Naive thymus-derived CD4-positive, alpha-beta T cell (primary cell): Measurements from ENCODE around the gene PCDHGA5. TPM values are rescaled to one million over a fixed set of nuclear protein-coding genes. Genes with fewer than 3 reads are reported as not detected.
"Not testable (repeated sequence)": the region's sequence is repeated elsewhere in the genome, so short reads cannot be mapped to it uniquely, and the experiment has no call there.

Source experiments
- ATAC-seq: fragments of 150-1000 bp; cut with Tn5 transposase; 2 replicates; pipeline ENCODE4 v1.10.0; 2021; ENCODE audit warnings: mild to moderate bottlenecking, moderate library complexity
- CTCF ChIA-PET: fragments of 350-600 bp; sonication (Branson Sonifier 250); formaldehyde crosslinking; loops from one replicate; lab custom pipeline; 2021; ENCODE audit warnings: antibody characterized with exemption; lab: Charles Lee
- POLR2A ChIA-PET: fragments of 350-600 bp; sonication (Branson Sonifier 250); formaldehyde crosslinking; loops from one replicate; lab custom pipeline; 2021; ENCODE audit warnings: antibody characterized with exemption, inconsistent platforms; lab: Charles Lee
- DNase-seq, 9 donors: peaks; one replicate each; pipeline versions ENCODE4 v3.0.0 to v3.0.0-alpha.2; 2020 to 2022; ENCODE audit warnings: mixed read lengths in 1 of 9
- H3K27ac ChIP-seq: one replicate; pipeline ENCODE4 v1.7.0; 2013; ENCODE audit warnings: mild to moderate bottlenecking, low read depth, low read length, moderate library complexity
- H3K27me3 ChIP-seq, 2 donors: one replicate each; pipeline ENCODE4 v1.7.0; 2013; ENCODE audit warnings: low read length in 2 of 2, mild to moderate bottlenecking in 2 of 2, moderate library complexity in 2 of 2; ENCODE audit not compliant: control insufficient read depth in 2 of 2, insufficient read depth in 2 of 2
- H3K36me3 ChIP-seq, 3 experiments: 1 replicate in 2 of 3; 2 replicates in 1 of 3; pipeline ENCODE4 v1.7.0; 2013; ENCODE audit warnings: low read length in 3 of 3, mild to moderate bottlenecking in 3 of 3, moderate library complexity in 1 of 3; ENCODE audit not compliant: insufficient read depth in 3 of 3, control insufficient read depth in 2 of 3
- H3K4me1 ChIP-seq, 2 donors: one replicate each; pipeline ENCODE4 v1.7.0; 2013; ENCODE audit warnings: low read length in 2 of 2, mild to moderate bottlenecking in 2 of 2, moderate library complexity in 1 of 2; ENCODE audit not compliant: control insufficient read depth in 2 of 2, insufficient read depth in 2 of 2
- H3K4me3 ChIP-seq: 2 replicates; pipeline ENCODE4 v1.7.0; 2013; ENCODE audit warnings: mild to moderate bottlenecking, low read length
- H3K9me3 ChIP-seq, 3 experiments: 1 replicate in 2 of 3; 2 replicates in 1 of 3; pipeline ENCODE4 v1.7.0; 2013; ENCODE audit warnings: low read length in 3 of 3; ENCODE audit not compliant: control insufficient read depth in 2 of 3
- H3K27ac Mint-ChIP-seq, 9 donors: one replicate each; pipeline ENCODE4 v1.8.0; 2020 to 2022; ENCODE audit warnings: mixed read lengths in 9 of 9, mild to moderate bottlenecking in 8 of 9, moderate library complexity in 5 of 9, inconsistent platforms in 2 of 9
- H3K27me3 Mint-ChIP-seq, 5 donors: one replicate each; pipeline ENCODE4 v1.8.0; 2021 to 2022; ENCODE audit warnings: mixed read lengths in 5 of 5, mild to moderate bottlenecking in 1 of 5
- H3K36me3 Mint-ChIP-seq, 5 donors: one replicate each; pipeline ENCODE4 v1.8.0; 2020 to 2022; ENCODE audit warnings: mixed read lengths in 5 of 5, mild to moderate bottlenecking in 3 of 5, inconsistent platforms in 1 of 5
- H3K4me1 Mint-ChIP-seq, 7 donors: one replicate each; pipeline ENCODE4 v1.8.0; 2020 to 2022; ENCODE audit warnings: mixed read lengths in 7 of 7, mild to moderate bottlenecking in 3 of 7, inconsistent platforms in 1 of 7
- H3K4me3 Mint-ChIP-seq, 10 donors: one replicate each; pipeline ENCODE4 v1.8.0; 2020 to 2022; ENCODE audit warnings: mild to moderate bottlenecking in 10 of 10, mixed read lengths in 10 of 10, moderate library complexity in 6 of 10, inconsistent platforms in 2 of 10
- H3K9me3 Mint-ChIP-seq, 11 donors: one replicate each; pipeline ENCODE4 v1.8.0; 2020 to 2022; ENCODE audit warnings: mixed read lengths in 11 of 11, mild to moderate bottlenecking in 4 of 11, inconsistent platforms in 1 of 11, moderate library complexity in 1 of 11
- intact Hi-C, 2 donors: fragments of 100-400 bp; cut with micrococcal nuclease; formaldehyde crosslinking; loops; one replicate each; pipeline ENCODE4 v1.15.1; 2023
- polyA plus RNA-seq, 2 donors: library from polyadenylated mRNA; unstranded; fragments of 300-500 nt; fragmentation: Illumina TruSeq; gene quantifications; one replicate each; pipeline ENCODE4 v1.2.3, GENCODE V29; 2021
- total RNA-seq, 6 experiments: library from RNA in 5 of 6; stranded (reverse) in 5 of 6; gene quantifications; 1 replicate in 5 of 6; 2 replicates in 1 of 6; pipeline ENCODE4 v1.2.3 and lab custom pipeline; 2021 to 2026

Gene PCDHGA5
- under 1 TPM; 0.11 to 0.34 (median 0.24) TPM for total RNA-seq
- not detected for polyA plus RNA-seq
- total RNA-seq (lab: John Stamatoyannopoulos, UW), result 0.40 reads per million

- H3K4me1 Mint-ChIP-seq, result peaks cover 0 to 6% (median 3%) of the 10 kb centered on the region in 7 donors
- Histone ChIP-seq H3K9me3 (peaks cover 0 to 54% (median 0%) of the 10 kb centered on the region in 3 experiments), H3K4me3 (no peak within 1 kb of the TSS), H3K27me3 (peaks cover 5 to 32% of the 10 kb centered on the region in 2 donors), H3K36me3 (no peaks in the 10 kb centered on the region), H3K27ac (no peak within 1 kb of the TSS), H3K4me1 (no peaks in the 10 kb centered on the region)
- no peak for DNase-seq
- POLR2A ChIA-PET, result no interaction called here
- no peak for ATAC-seq
- peaks cover 12 to 93% (median 64%) of the 10 kb centered on the region in 11 donors for H3K9me3 Mint-ChIP-seq
- H3K27ac Mint-ChIP-seq, result peak within 1 kb of the TSS in 2 of 9 donors; percentile 23 to 74
- intact Hi-C loops, result loop anchor here in 1 of 2 donors (5.0 to 10.0 kb wide), 2 partner anchors 53 to 129 kb away; partner anchors contain the start of gene PCDHGB7
- H3K4me3 Mint-ChIP-seq, result peak within 1 kb of the TSS in 2 of 10 donors; percentile 9 to 21
- H3K27me3 Mint-ChIP-seq, result peaks cover 52 to 91% (median 84%) of the 10 kb centered on the region in 5 donors
- CTCF ChIA-PET, result no interaction called here
- peaks cover 8 to 37% (median 19%) of the 10 kb centered on the region in 5 donors for H3K36me3 Mint-ChIP-seq
Observed at GRCh38 chr5:141363952-141364660, at the start of gene PCDHGA5. PCDHGA5 (plus strand) TSS chr5:141364162; CDS start chr5:141364331, 169 bp downstream.

DNA sequence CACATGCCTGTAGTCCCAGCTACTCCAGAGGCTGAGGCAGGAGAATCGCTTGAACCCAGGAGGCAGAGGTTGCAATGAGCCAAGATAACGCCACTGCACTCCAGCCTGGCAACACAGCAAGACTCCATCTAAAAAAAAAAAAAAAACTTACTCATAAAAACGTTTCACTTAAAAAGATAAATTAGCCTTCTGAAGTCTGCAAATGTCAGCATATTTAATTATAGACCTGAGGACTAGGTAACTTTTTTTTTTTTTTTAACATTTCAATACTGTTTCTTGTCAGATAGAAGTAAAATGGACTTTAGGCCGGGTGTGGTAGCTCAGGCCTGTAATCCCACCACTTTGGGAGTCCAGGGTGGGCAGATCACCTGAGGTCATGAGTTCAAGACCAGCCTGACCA, 47.0 kb upstream of the PCDHGA5 start:
- CTCF ChIA-PET, DNase-seq, ATAC-seq, intact Hi-C loops, H3K4me1 ChIP-seq, H3K4me3 ChIP-seq, H3K27ac ChIP-seq, H3K27me3 Mint-ChIP-seq, H3K27me3 ChIP-seq: not testable (repeated sequence)
- H3K4me3 Mint-ChIP-seq, result peak overlapping the region in 1 of 10 donors; percentile 12
- H3K9me3 Mint-ChIP-seq, result peaks cover 24 to 98% (median 83%) of the 10 kb centered on the region in 11 donors
- peak overlapping the region in 1 of 9 donors; percentile 31 for H3K27ac Mint-ChIP-seq
- H3K36me3 Mint-ChIP-seq, result peaks cover 49 to 78% (median 70%) of the 10 kb centered on the region in 5 donors
- Histone ChIP-seq H3K36me3 (peaks cover 0 to 21% (median 10%) of the 10 kb centered on the region in 3 experiments), H3K9me3 (peaks cover 26 to 84% (median 32%) of the 10 kb centered on the region in 3 experiments)
- H3K4me1 Mint-ChIP-seq, result peaks cover 18 to 47% (median 29%) of the 10 kb centered on the region in 7 donors
- POLR2A ChIA-PET, result interaction anchor here (0.7 to 0.8 kb wide), 2 partner anchors 18 to 161 kb away, joined by 3 to 7 read pairs; no protein-coding TSS in a partner anchor

DNA sequence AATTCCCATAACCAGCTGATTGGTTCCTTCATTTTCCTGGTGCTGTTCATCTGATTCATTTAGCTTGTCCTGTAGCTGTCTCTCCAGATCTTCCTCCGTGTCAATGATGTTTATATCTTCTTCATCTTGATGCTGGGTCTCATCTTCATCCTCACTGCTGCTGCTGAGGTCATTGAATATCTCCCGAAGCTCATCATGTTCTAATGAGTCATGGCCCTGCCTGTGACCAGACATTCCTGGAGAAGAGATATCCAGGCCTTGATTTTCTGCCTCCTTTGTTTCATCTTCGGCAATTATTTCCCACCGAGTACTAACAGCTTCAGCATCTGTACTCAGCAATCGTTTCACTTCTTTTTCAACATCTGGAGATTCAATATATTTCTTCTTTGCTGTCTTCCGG, 44.8 kb upstream of the PCDHGA5 start:
- intact Hi-C loops, result no loop called here
- Histone ChIP-seq H3K27me3 (no peaks in the 10 kb centered on the region), H3K4me3 (peak overlapping the region; percentile 95), H3K4me1 (peaks cover 7% of the 10 kb centered on the region in 2 donors), H3K9me3 (peaks cover 26 to 62% (median 28%) of the 10 kb centered on the region in 3 experiments), H3K36me3 (peaks cover 0 to 21% (median 10%) of the 10 kb centered on the region in 3 experiments), H3K27ac (no peak overlapping the region)
- H3K4me3 Mint-ChIP-seq, result peak overlapping the region; percentile 12 to 100 (median 96)
- H3K4me1 Mint-ChIP-seq, result peaks cover 18 to 47% (median 29%) of the 10 kb centered on the region in 7 donors
- H3K27ac Mint-ChIP-seq, result peak overlapping the region in 3 of 9 donors; percentile 53 to 100 (median 97)
- no peak for ATAC-seq
- DNase-seq, result no peak
- CTCF ChIA-PET, result interaction anchor here (0.5 to 2.4 kb wide), 3 partner anchors 194 to 1733 kb away, joined by 4 to 15 read pairs (median 5); no protein-coding TSS in a partner anchor
- peaks cover 43 to 64% (median 55%) of the 10 kb centered on the region in 5 donors for H3K36me3 Mint-ChIP-seq
- peaks cover 0 to 3% (median 0%) of the 10 kb centered on the region in 5 donors for H3K27me3 Mint-ChIP-seq
- POLR2A ChIA-PET, result interaction anchor here (1.0 to 2.6 kb wide), 5 partner anchors 11 to 917 kb away, joined by 3 to 26 read pairs (median 4); partner anchors contain the start of genes ANKHD1 and PCDHGA1
- H3K9me3 Mint-ChIP-seq, result peaks cover 20 to 90% (median 66%) of the 10 kb centered on the region in 11 donors

DNA sequence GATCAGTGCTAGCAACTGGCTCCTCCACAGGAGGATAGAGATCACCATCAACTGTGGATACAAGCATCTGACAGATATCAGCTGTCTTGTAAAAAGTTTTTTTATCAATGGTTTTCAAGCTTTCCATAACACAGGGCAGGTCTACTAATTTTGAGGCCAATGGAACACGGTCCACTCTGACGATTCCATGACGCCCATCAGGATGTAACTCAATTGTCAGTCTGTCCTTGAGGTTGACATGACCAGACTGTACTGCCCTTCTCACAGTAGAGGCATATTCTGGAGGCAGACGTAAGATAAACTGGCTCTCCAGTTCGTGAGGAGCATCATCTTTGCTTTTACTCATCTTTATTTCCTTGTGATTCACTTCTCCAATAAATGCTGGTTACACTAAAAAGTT, 44.3 kb upstream of the PCDHGA5 start:
- Mint-ChIP-seq H3K4me3 (peak overlapping the region; percentile 90 to 100 (median 98)), H3K36me3 (peaks cover 41 to 62% (median 50%) of the 10 kb centered on the region in 5 donors)

DNA sequence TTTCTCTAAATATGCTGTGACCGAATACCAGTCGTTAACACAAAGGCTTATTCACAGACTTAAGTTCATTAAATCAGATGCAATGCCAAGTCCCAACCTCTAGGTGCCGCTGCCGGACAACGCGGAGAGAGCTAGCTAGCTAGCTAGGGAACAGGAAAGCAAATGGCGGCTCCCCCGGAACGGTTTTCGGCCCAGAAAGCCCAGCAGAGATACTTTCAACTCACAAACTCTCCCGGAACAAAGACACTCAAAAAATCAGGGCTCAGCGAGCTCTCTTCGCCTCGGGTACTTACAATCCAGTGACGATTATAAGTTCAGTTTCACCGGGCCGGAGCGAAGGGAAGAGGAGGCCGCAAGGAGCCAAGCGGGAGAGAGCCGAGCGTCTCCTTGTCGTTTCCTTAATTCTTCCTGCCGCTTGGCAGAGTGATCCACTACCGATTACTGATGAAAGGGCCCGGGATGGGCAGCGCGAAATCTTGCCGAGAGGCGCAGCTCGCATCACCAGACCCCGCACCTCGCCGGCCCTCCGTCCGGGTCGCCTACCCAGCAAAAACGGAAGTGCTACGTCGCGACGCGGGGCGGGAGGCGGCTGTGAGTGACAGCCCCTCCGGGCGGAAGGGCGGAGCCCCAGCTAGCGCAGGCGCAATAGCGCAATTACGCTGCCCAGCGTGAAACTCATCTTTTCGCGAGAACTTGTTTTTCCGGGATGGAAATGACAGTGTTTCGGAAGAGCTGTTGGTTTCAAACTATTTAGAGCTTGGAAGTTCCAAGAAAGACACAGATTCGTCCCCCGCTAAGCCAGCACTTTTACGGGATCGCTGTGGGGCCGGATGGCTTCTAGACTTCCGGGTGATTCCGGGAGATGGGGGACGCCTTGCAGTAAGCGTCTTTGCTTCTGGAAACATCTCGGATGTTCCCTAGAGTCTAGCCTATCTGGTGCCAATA, 43.5 kb upstream of the PCDHGA5 start, which contains the start of gene TAF7:
Gene TAF7 (minus strand): TSS at position 560 of the 945 bp plus-strand sequence. CDS start 740 bp downstream, outside the sequence.
- peak within 1 kb of the TSS; percentile 95 for H3K4me3 ChIP-seq
- H3K27me3 ChIP-seq, result no peaks in the 10 kb centered on the region
- H3K27ac ChIP-seq, result peak within 1 kb of the TSS; percentile 88
- Mint-ChIP-seq H3K27ac (peak within 1 kb of the TSS; percentile 97 to 100 (median 99)), H3K36me3 (peaks cover 33 to 54% (median 42%) of the 10 kb centered on the region in 5 donors), H3K4me1 (peaks cover 18 to 40% (median 27%) of the 10 kb centered on the region in 7 donors), H3K9me3 (peaks cover 12 to 85% (median 55%) of the 10 kb centered on the region in 11 donors), H3K4me3 (peak within 1 kb of the TSS; percentile 90 to 100 (median 98)), H3K27me3 (peaks cover 0 to 3% (median 0%) of the 10 kb centered on the region in 5 donors)
- intact Hi-C loops, result loop anchor here (1.0 to 10.0 kb wide), 19 partner anchors 92 to 1450 kb away; partner anchors contain the start of genes PCDHGA10 (in 2 of the 2), ARHGAP26 (in 1 of the 2), CYSTM1 (in 1 of the 2) and DELE1 (in 1 of the 2)
- peaks cover 20 to 49% (median 23%) of the 10 kb centered on the region in 3 experiments for H3K9me3 ChIP-seq
- ATAC-seq, result peak; percentile 94
- ChIA-PET CTCF (interaction anchor here (0.6 to 2.4 kb wide), 9 partner anchors 8 to 249 kb away, joined by 3 to 15 read pairs (median 6); partner anchors contain the start of gene PCDHGA11), POLR2A (interaction anchor here (0.5 to 2.6 kb wide), 23 partner anchors 8 to 1035 kb away, joined by 3 to 26 read pairs (median 4); partner anchors contain the start of genes DELE1, DIAPH1, HDAC3 and IK)
- DNase-seq, result peak; percentile 88 to 94 (median 94)
- peaks cover 7% of the 10 kb centered on the region in 2 donors for H3K4me1 ChIP-seq
- H3K36me3 ChIP-seq, result peaks cover 0 to 21% (median 10%) of the 10 kb centered on the region in 3 experiments

More for the DNA sequence above, 44.3 kb upstream of the PCDHGA5 start:
- intact Hi-C loops, result loop anchor here (1.0 to 10.0 kb wide), 19 partner anchors 93 to 1451 kb away; partner anchors contain the start of genes PCDHGA10 (in 2 of the 2), ARHGAP26 (in 1 of the 2), CYSTM1 (in 1 of the 2) and DELE1 (in 1 of the 2)
- Mint-ChIP-seq H3K27me3 (peaks cover 0 to 3% (median 0%) of the 10 kb centered on the region in 5 donors), H3K27ac (peak overlapping the region in 8 of 9 donors; percentile 97 to 100 (median 100)), H3K9me3 (peaks cover 17 to 88% (median 63%) of the 10 kb centered on the region in 11 donors), H3K4me1 (peaks cover 18 to 47% (median 29%) of the 10 kb centered on the region in 7 donors)
- peaks cover 0 to 21% (median 10%) of the 10 kb centered on the region in 3 experiments for H3K36me3 ChIP-seq
- peaks cover 7% of the 10 kb centered on the region in 2 donors for H3K4me1 ChIP-seq
- no peak overlapping the region for H3K27ac ChIP-seq
- H3K9me3 ChIP-seq, result peaks cover 26 to 57% (median 28%) of the 10 kb centered on the region in 3 experiments
- POLR2A ChIA-PET, result interaction anchor here (0.5 to 2.6 kb wide), 16 partner anchors 9 to 672 kb away, joined by 3 to 26 read pairs (median 4); partner anchors contain the start of genes DIAPH1, HDAC3, IK and NDUFA2
- DNase-seq (no peak), ATAC-seq (no peak)
- CTCF ChIA-PET, result interaction anchor here (1.5 to 2.4 kb wide), 6 partner anchors 9 to 250 kb away, joined by 4 to 15 read pairs (median 8); no protein-coding TSS in a partner anchor
- peak overlapping the region; percentile 95 for H3K4me3 ChIP-seq
- no peaks in the 10 kb centered on the region for H3K27me3 ChIP-seq
